CD14-positive monocyte (primary cell): ENCODE results near the gene SYNRG. TPM values are rescaled to one million over a fixed set of nuclear protein-coding genes. Genes with fewer than 3 reads are reported as not detected.

Experiments
- DNase-seq, 3 donors: peaks; one replicate each; pipeline ENCODE4 v3.0.0-alpha.2; 2011 to 2022
- H2AFZ ChIP-seq: 2 replicates; pipeline ENCODE4 v1.6.0; 2012; ENCODE audit warnings: mild to moderate bottlenecking, low read depth, low read length, inconsistent platforms; ENCODE audit not compliant: insufficient read depth, poor library complexity, severe bottlenecking
- H3K27ac ChIP-seq, 2 donors: 1 replicate in 1 of 2; 2 replicates in 1 of 2; pipeline ENCODE4 v1.5.1; 2012 to 2013; ENCODE audit warnings: low read length in 2 of 2, control low read depth in 1 of 2, inconsistent platforms in 1 of 2, low read depth in 1 of 2, mild to moderate bottlenecking in 1 of 2
- H3K27me3 ChIP-seq, 2 donors: one replicate each; pipeline versions ENCODE4 v1.6.0 to v1.6.1; 2011 to 2013; ENCODE audit warnings: low read length in 2 of 2; ENCODE audit not compliant: control insufficient read depth in 2 of 2, insufficient read depth in 2 of 2
- H3K36me3 ChIP-seq, 2 donors: replicated peaks in 1 of 2; 1 replicate in 1 of 2; 2 replicates in 1 of 2; pipeline versions ENCODE4 v1.5.1 to v1.6.1; 2012 to 2013; ENCODE audit warnings: low read length in 2 of 2, control low read depth in 1 of 2, inconsistent platforms in 1 of 2, mild to moderate bottlenecking in 1 of 2; ENCODE audit not compliant: insufficient read depth in 2 of 2, control insufficient read depth in 1 of 2
- H3K4me1 ChIP-seq, 2 donors: 1 replicate in 1 of 2; 2 replicates in 1 of 2; pipeline versions ENCODE4 v1.5.1 to v1.6.1; 2012 to 2013; ENCODE audit warnings: low read length in 2 of 2, control low read depth in 1 of 2, inconsistent platforms in 1 of 2, mild to moderate bottlenecking in 1 of 2, moderate library complexity in 1 of 2; ENCODE audit not compliant: insufficient read depth in 2 of 2, control insufficient read depth in 1 of 2
- H3K4me2 ChIP-seq: replicated peaks from 2 replicates; pipeline ENCODE3; 2012; ENCODE audit warnings: low read length, moderate library complexity, mild to moderate bottlenecking; ENCODE audit not compliant: poor library complexity, severe bottlenecking; ENCODE audit errors: extremely low read depth
- H3K4me3 ChIP-seq, 3 experiments: fragments of 200-600 bp in 1 of 3; sonication (generic) in 1 of 3; replicated peaks in 1 of 3; 1 replicate in 2 of 3; 2 replicates in 1 of 3; pipeline ENCODE4 v1.5.1; 2011 to 2013; ENCODE audit warnings: low read length in 3 of 3, mild to moderate bottlenecking in 3 of 3, control low read depth in 2 of 3, low read depth in 2 of 3, inconsistent platforms in 1 of 3, moderate library complexity in 1 of 3
- H3K79me2 ChIP-seq: 2 replicates; pipeline ENCODE4 v1.6.0; 2012; ENCODE audit warnings: mild to moderate bottlenecking, control low read depth, inconsistent platforms, low read length, moderate library complexity; ENCODE audit not compliant: insufficient read depth
- H3K9ac ChIP-seq: 2 replicates; pipeline ENCODE4 v1.6.0; 2017; ENCODE audit warnings: low read length, mild to moderate bottlenecking; ENCODE audit not compliant: insufficient read depth, poor library complexity, severe bottlenecking
- H3K9me3 ChIP-seq, 2 donors: replicated peaks in 1 of 2; 1 replicate in 1 of 2; 2 replicates in 1 of 2; pipeline versions ENCODE4 v1.5.1 to v1.6.1; 2012 to 2013; ENCODE audit warnings: low read length in 2 of 2, control low read depth in 1 of 2; ENCODE audit not compliant: control insufficient read depth in 1 of 2, insufficient read depth in 1 of 2
- H4K20me1 ChIP-seq: 2 replicates; pipeline ENCODE4 v1.6.0; 2012; ENCODE audit warnings: mild to moderate bottlenecking, low read length, control low read depth, moderate library complexity; ENCODE audit not compliant: insufficient read depth
- H3K27ac Mint-ChIP-seq, 7 donors: one replicate each; pipeline ENCODE4 v1.8.0; 2020; ENCODE audit warnings: mild to moderate bottlenecking in 7 of 7, mixed read lengths in 7 of 7, moderate library complexity in 6 of 7, inconsistent platforms in 2 of 7
- H3K27me3 Mint-ChIP-seq, 3 donors: one replicate each; pipeline ENCODE4 v1.8.0; 2021 to 2022; ENCODE audit warnings: low read depth in 3 of 3, mild to moderate bottlenecking in 3 of 3, mixed read lengths in 3 of 3, moderate library complexity in 3 of 3, inconsistent platforms in 1 of 3
- H3K36me3 Mint-ChIP-seq, 2 donors: one replicate each; pipeline ENCODE4 v1.8.0; 2020; ENCODE audit warnings: mixed read lengths in 2 of 2, inconsistent platforms in 1 of 2, mild to moderate bottlenecking in 1 of 2
- H3K4me1 Mint-ChIP-seq: one replicate; pipeline ENCODE4 v1.8.0; 2020; ENCODE audit warnings: mild to moderate bottlenecking, mixed read lengths
- H3K4me3 Mint-ChIP-seq, 2 donors: one replicate each; pipeline ENCODE4 v1.8.0; 2020; ENCODE audit warnings: mild to moderate bottlenecking in 2 of 2, mixed read lengths in 2 of 2, moderate library complexity in 1 of 2
- H3K9me3 Mint-ChIP-seq, 7 donors: one replicate each; pipeline ENCODE4 v1.8.0; 2020 to 2022; ENCODE audit warnings: mixed read lengths in 7 of 7, mild to moderate bottlenecking in 6 of 7, moderate library complexity in 6 of 7, inconsistent platforms in 2 of 7
- WGBS: methylation state at CpG from one replicate; pipeline ENCODE4 v1.1.5; 2013; ENCODE audit warnings: missing lambda C conversion rate; ENCODE audit not compliant: insufficient coverage; 5-methylcytosine and 5-hydroxymethylcytosine counted together
- intact Hi-C, 2 donors: fragments of 100-400 bp; cut with micrococcal nuclease; formaldehyde crosslinking; loops; one replicate each; pipeline versions ENCODE4 v1.15.0 to v1.15.1; 2023
- polyA plus RNA-seq, 3 donors: library from polyadenylated mRNA; depleted of rRNA in 1 of 3; unstranded in 2 of 3; stranded (reverse) in 1 of 3; fragments of 300-500 nt in 2 of 3; fragments of >200 nt in 1 of 3; fragmentation: Illumina TruSeq in 2 of 3; gene quantifications; 1 replicate in 2 of 3; 2 replicates in 1 of 3; pipeline ENCODE4 v1.2.3, GENCODE V29; 2012 to 2021
- TF ChIP-seq, protein P1 (sequence below): fragments of 200-600 bp; IDR thresholded peaks from one replicate; pipeline ENCODE4 v1.8.0; 2022; ENCODE audit warnings: antibody characterized with exemption, mild to moderate bottlenecking

Gene SYNRG
- polyA plus RNA-seq, 3 donors: 13.1 to 17.5 (median 16.9) TPM

DNA sequence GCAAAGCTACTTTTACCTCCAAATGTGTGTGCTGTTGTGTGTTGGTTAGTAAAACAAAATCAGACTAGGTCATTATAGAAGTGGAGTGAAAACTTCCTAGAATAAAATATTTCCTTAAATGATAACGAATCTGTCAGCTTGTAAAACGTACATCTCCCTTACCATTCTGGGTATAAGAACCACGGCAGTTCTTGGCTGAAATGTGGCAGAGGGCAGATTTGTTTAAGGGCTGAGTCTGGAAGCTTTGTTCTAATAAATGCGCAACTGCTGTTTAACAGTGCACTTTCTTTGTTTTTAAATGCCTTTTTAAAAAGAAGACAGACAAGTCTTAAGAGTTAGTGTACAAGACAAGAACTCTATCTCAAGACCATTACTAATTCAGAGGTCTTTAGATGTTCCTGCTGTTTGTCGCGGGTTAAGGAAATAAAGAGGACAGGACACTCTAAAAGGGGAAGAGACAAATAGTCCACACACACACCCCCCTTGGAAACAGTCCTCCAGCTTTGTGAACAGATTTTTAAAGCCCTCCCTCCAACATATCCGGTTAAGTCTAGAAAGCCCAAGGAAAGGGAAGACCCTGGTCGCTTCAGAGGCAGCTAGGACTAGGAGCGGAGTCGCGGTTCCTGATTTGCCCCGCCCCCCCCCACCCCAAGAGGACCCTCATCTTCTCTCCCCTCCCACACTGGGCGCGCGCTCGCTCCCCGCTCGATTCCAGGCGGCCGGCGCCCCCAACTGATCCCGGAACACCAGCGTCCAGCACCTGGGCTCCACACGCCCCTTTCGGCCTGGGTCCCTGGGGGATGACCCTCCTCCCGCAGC, 658 bp downstream of the SYNRG start:
- Mint-ChIP-seq H3K27me3 (no peaks in the 10 kb centered on the region), H3K9me3 (no peaks in the 10 kb centered on the region), H3K36me3 (peaks cover 10 to 17% of the 10 kb centered on the region in 2 donors), H3K4me1 (peaks cover 31% of the 10 kb centered on the region), H3K4me3 (peak overlapping the region; percentile 88 to 91), H3K27ac (peak overlapping the region; percentile 76 to 95 (median 91))
- Histone ChIP-seq H3K9me3 (no peaks in the 10 kb centered on the region), H4K20me1 (peaks cover 41% of the 10 kb centered on the region), H3K9ac (peak overlapping the region; percentile 96), H3K4me3 (peak overlapping the region; percentile 86 to 95 (median 94)), H3K4me1 (peaks cover 24 to 39% of the 10 kb centered on the region in 2 donors), H3K36me3 (peaks cover 4 to 32% of the 10 kb centered on the region in 2 donors), H3K27me3 (no peaks in the 10 kb centered on the region), H3K4me2 (peak overlapping the region; percentile 87), H3K27ac (peak overlapping the region; percentile 62 to 86), H2AFZ (peak overlapping the region; percentile 94), H3K79me2 (peaks cover 56% of the 10 kb centered on the region)
- peak; percentile 17 to 43 (median 21) for DNase-seq
- intact Hi-C loops: no loop called here
- WGBS: 0% methylated on average over 18 of the region's 26 CpGs
- TF ChIP-seq, protein P1, sequence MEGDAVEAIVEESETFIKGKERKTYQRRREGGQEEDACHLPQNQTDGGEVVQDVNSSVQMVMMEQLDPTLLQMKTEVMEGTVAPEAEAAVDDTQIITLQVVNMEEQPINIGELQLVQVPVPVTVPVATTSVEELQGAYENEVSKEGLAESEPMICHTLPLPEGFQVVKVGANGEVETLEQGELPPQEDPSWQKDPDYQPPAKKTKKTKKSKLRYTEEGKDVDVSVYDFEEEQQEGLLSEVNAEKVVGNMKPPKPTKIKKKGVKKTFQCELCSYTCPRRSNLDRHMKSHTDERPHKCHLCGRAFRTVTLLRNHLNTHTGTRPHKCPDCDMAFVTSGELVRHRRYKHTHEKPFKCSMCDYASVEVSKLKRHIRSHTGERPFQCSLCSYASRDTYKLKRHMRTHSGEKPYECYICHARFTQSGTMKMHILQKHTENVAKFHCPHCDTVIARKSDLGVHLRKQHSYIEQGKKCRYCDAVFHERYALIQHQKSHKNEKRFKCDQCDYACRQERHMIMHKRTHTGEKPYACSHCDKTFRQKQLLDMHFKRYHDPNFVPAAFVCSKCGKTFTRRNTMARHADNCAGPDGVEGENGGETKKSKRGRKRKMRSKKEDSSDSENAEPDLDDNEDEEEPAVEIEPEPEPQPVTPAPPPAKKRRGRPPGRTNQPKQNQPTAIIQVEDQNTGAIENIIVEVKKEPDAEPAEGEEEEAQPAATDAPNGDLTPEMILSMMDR: no peak

DNA sequence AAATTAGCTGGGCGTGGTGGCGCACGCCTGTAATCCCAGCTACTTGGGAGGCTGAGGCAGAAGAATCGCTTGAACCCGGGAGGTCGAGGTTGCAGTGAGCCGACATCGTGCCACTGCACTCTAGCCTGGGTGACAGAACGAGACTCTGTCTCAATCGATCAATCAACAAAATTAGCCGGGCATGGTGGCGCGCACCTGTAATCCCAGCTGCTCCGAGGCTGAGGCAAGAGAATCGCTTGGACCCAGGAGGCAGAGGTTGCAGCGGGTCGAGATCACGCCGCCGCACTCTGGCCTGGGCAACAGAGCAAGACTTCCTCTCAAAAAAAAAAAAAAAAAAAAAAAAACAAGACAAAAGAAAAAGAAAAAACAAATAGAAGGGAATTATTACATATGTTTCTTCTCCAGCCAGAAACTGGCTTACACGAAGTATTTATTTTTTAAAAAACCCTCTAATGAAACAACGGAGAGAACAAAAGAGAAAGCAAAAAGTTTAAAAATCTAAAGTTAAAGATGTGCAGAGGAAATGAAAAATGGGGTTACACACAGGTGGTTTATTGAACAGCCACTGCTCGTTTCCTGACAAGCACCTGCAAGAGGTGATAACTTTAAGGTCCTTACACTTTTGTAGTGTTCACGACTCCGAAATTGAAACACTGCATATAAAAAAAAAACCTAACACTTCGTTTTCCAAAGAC, 1.4 kb downstream of the SYNRG start:
- no peaks in the 10 kb centered on the region for H3K9me3 ChIP-seq
- H3K4me2 ChIP-seq: peak overlapping the region; percentile 87
- H3K27ac ChIP-seq: peak overlapping the region in 1 of 2 donors; percentile 86
- Mint-ChIP-seq H3K4me1 (peaks cover 34% of the 10 kb centered on the region), H3K9me3 (no peaks in the 10 kb centered on the region), H3K27ac (peak overlapping the region in 3 of 7 donors; percentile 76 to 92 (median 82)), H3K4me3 (peak overlapping the region; percentile 88 to 91), H3K27me3 (no peaks in the 10 kb centered on the region), H3K36me3 (peaks cover 7 to 11% of the 10 kb centered on the region in 2 donors)
- peaks cover 24 to 39% of the 10 kb centered on the region in 2 donors for H3K4me1 ChIP-seq
- intact Hi-C loops: no loop called here
- H3K36me3 ChIP-seq: peaks cover 3 to 28% of the 10 kb centered on the region in 2 donors
- no peak for DNase-seq
- H3K79me2 ChIP-seq: peaks cover 63% of the 10 kb centered on the region
- peaks cover 49% of the 10 kb centered on the region for H4K20me1 ChIP-seq
- TF ChIP-seq, protein P1: no peak
- WGBS: 98% methylated on average over 11 of the region's 26 CpGs
- no peak overlapping the region for H3K9ac ChIP-seq
- peak overlapping the region; percentile 86 to 95 (median 94) for H3K4me3 ChIP-seq
- H2AFZ ChIP-seq: peak overlapping the region; percentile 94
- no peaks in the 10 kb centered on the region for H3K27me3 ChIP-seq
